ENCODE data around the gene PIK3C2G.

GRCh38 chr12:18313306-18313705 lies 52.0 kb downstream of the PIK3C2G start:
- no peak for TF ChIP-seq EZH2phosphoT487 (IDR thresholded peaks at IDR 0.05; ENCODE audit: borderline replicate concordance)
- TF ChIP-seq CTCF (conservative IDR thresholded peaks at IDR 0.05; ENCODE audit: low read length): no peak

Measured in Loucy (cell line).